GM12864 (cell line): ENCODE results near the gene NR1D1.

Experiments used
- DNase-seq: peaks from one replicate; pipeline ENCODE4 v3.0.0-alpha.2; 2011; ENCODE audit warnings: low read depth
- H3K4me3 ChIP-seq: 2 replicates; pipeline ENCODE4 v1.5.1; 2011; ENCODE audit warnings: mild to moderate bottlenecking, low read depth, low read length, control low read depth
- CTCF ChIP-seq: IDR thresholded peaks from 2 replicates; pipeline ENCODE4 v1.5.1; 2011; ENCODE audit warnings: low read depth, mild to moderate bottlenecking, moderate library complexity, low read length, control low read depth, inconsistent platforms; ENCODE audit errors: missing control alignments

Gene NR1D1

GRCh38 chr17:40073454-40074174 lies 26.8 kb downstream of the NR1D1 start:
- DNase-seq: no peak
- H3K4me3 ChIP-seq: no peak overlapping the region
- no peak for TF ChIP-seq CTCF

- DNase-seq: no peak
- no peak overlapping the region for H3K4me3 ChIP-seq
- TF ChIP-seq CTCF: no peak
These were observed 27.5 kb downstream of the NR1D1 start for GRCh38 chr17:40072735-40073346.

GRCh38 chr17:40072040-40072734 lies 28.2 kb downstream of the NR1D1 start:
- TF ChIP-seq CTCF: no peak
- DNase-seq: no peak
- no peak overlapping the region for H3K4me3 ChIP-seq

- no peak for TF ChIP-seq CTCF
- no peak overlapping the region for H3K4me3 ChIP-seq
- DNase-seq: no peak
These were observed 28.9 kb downstream of the NR1D1 start for GRCh38 chr17:40071313-40072039.

GRCh38 chr17:40070709-40071312 lies 29.6 kb downstream of the NR1D1 start:
- TF ChIP-seq CTCF: no peak
- no peak overlapping the region for H3K4me3 ChIP-seq
- DNase-seq: no peak
